ENCODE measurements around the gene GAPVD1.
"Not testable (repeated sequence)": the region's sequence is repeated elsewhere in the genome, so short reads cannot be mapped to it uniquely, and the experiment has no call there.

The GAPVD1 gene

GRCh38 chr9:125380406-125380805 is 118.8 kb downstream of the GAPVD1 start:
- Mint-ChIP-seq H3K27ac (no peak overlapping the region), H3K4me3 (no peak overlapping the region), H3K36me3 (no peaks in the 10 kb centered on the region), H3K4me1 (no peaks in the 10 kb centered on the region), H3K27me3 (peaks cover 0 to 4% of the 10 kb centered on the region in 2 donors), H3K9me3 (no peaks in the 10 kb centered on the region)
- no peak for ATAC-seq (replicated peaks)
- DNase-seq: no peak

- no peak overlapping the region for H3K27ac Mint-ChIP-seq
- no peak overlapping the region for H3K4me3 Mint-ChIP-seq
- no peaks in the 10 kb centered on the region for H3K36me3 Mint-ChIP-seq
- no peaks in the 10 kb centered on the region for H3K9me3 Mint-ChIP-seq
- H3K4me1 Mint-ChIP-seq: peaks cover 0 to 2% of the 10 kb centered on the region in 2 donors
- ATAC-seq (replicated peaks) (no peak), DNase-seq (no peak)
- peaks cover 5 to 15% of the 10 kb centered on the region in 2 donors for H3K27me3 Mint-ChIP-seq
Measured at GRCh38 chr9:125387861-125388524, 126.4 kb downstream of the GAPVD1 start.

- Mint-ChIP-seq H3K27me3 (peaks cover 5 to 15% of the 10 kb centered on the region in 2 donors), H3K4me1 (peaks cover 0 to 2% of the 10 kb centered on the region in 2 donors), H3K4me3 (no peak overlapping the region), H3K36me3 (no peaks in the 10 kb centered on the region), H3K27ac (no peak overlapping the region), H3K9me3 (no peaks in the 10 kb centered on the region)
- DNase-seq (no peak), ATAC-seq (replicated peaks) (no peak)
Measured at GRCh38 chr9:125388978-125389377, 127.4 kb downstream of the GAPVD1 start.

- no peaks in the 10 kb centered on the region for H3K36me3 Mint-ChIP-seq
- H3K4me3 Mint-ChIP-seq: no peak overlapping the region
- no peak for DNase-seq
- no peaks in the 10 kb centered on the region for H3K9me3 Mint-ChIP-seq
- H3K4me1 Mint-ChIP-seq: peaks cover 0 to 2% of the 10 kb centered on the region in 2 donors
- no peak overlapping the region for H3K27ac Mint-ChIP-seq
- peaks cover 5 to 15% of the 10 kb centered on the region in 2 donors for H3K27me3 Mint-ChIP-seq
- no peak for ATAC-seq (replicated peaks)
Measured at GRCh38 chr9:125391704-125392103, 130.1 kb downstream of the GAPVD1 start.

- DNase-seq: no peak
- H3K4me1 Mint-ChIP-seq: no peaks in the 10 kb centered on the region
- H3K27ac Mint-ChIP-seq: no peak overlapping the region
- no peaks in the 10 kb centered on the region for H3K9me3 Mint-ChIP-seq
- no peak overlapping the region for H3K4me3 Mint-ChIP-seq
- peak; percentile 34 to 65 for ATAC-seq (replicated peaks)
- H3K27me3 Mint-ChIP-seq: peaks cover 0 to 6% of the 10 kb centered on the region in 2 donors
- no peaks in the 10 kb centered on the region for H3K36me3 Mint-ChIP-seq
Measured at GRCh38 chr9:125393426-125393825, 131.8 kb downstream of the GAPVD1 start.

- H3K27ac Mint-ChIP-seq: no peak overlapping the region
- no peaks in the 10 kb centered on the region for H3K27me3 Mint-ChIP-seq
- ATAC-seq (replicated peaks): no peak
- H3K36me3 Mint-ChIP-seq: no peaks in the 10 kb centered on the region
- H3K9me3 Mint-ChIP-seq: no peaks in the 10 kb centered on the region
- no peak for DNase-seq
- H3K4me3 Mint-ChIP-seq: no peak overlapping the region
- H3K4me1 Mint-ChIP-seq: no peaks in the 10 kb centered on the region
Measured at GRCh38 chr9:125396799-125397198, 135.2 kb downstream of the GAPVD1 start.

- H3K9me3 Mint-ChIP-seq: no peaks in the 10 kb centered on the region
- H3K4me3 Mint-ChIP-seq: no peak overlapping the region
- H3K27ac Mint-ChIP-seq: no peak overlapping the region
- H3K36me3 Mint-ChIP-seq: no peaks in the 10 kb centered on the region
- H3K27me3 Mint-ChIP-seq: no peaks in the 10 kb centered on the region
- H3K4me1 Mint-ChIP-seq: no peaks in the 10 kb centered on the region
- no peak for DNase-seq
- no peak for ATAC-seq (replicated peaks)
Measured at GRCh38 chr9:125397736-125398135, 136.1 kb downstream of the GAPVD1 start.

GRCh38 chr9:125398243-125398642 is 136.6 kb downstream of the GAPVD1 start:
- Mint-ChIP-seq H3K9me3 (no peaks in the 10 kb centered on the region), H3K36me3 (no peaks in the 10 kb centered on the region), H3K4me3 (no peak overlapping the region), H3K27me3 (no peaks in the 10 kb centered on the region), H3K27ac (no peak overlapping the region), H3K4me1 (no peaks in the 10 kb centered on the region)
- DNase-seq (no peak), ATAC-seq (replicated peaks) (no peak)

- ATAC-seq (replicated peaks) (no peak), DNase-seq (no peak)
- Mint-ChIP-seq H3K27me3 (no peaks in the 10 kb centered on the region), H3K4me3 (no peak overlapping the region), H3K4me1 (no peaks in the 10 kb centered on the region), H3K27ac (no peak overlapping the region), H3K9me3 (no peaks in the 10 kb centered on the region), H3K36me3 (no peaks in the 10 kb centered on the region)
Measured at GRCh38 chr9:125399165-125399564, 137.5 kb downstream of the GAPVD1 start.

GRCh38 chr9:125399666-125400065 is 138.0 kb downstream of the GAPVD1 start:
- Mint-ChIP-seq H3K36me3 (no peaks in the 10 kb centered on the region), H3K27ac (no peak overlapping the region), H3K27me3 (no peaks in the 10 kb centered on the region), H3K4me3 (no peak overlapping the region), H3K9me3 (no peaks in the 10 kb centered on the region), H3K4me1 (no peaks in the 10 kb centered on the region)
- ATAC-seq (replicated peaks) (no peak), DNase-seq (no peak)

GRCh38 chr9:125400232-125400631 is 138.6 kb downstream of the GAPVD1 start:
- H3K9me3 Mint-ChIP-seq; H3K27ac Mint-ChIP-seq; ATAC-seq (replicated peaks); DNase-seq; H3K27me3 Mint-ChIP-seq; H3K36me3 Mint-ChIP-seq; H3K4me3 Mint-ChIP-seq; H3K4me1 Mint-ChIP-seq: not testable (repeated sequence)

GRCh38 chr9:125400725-125401716 is 139.4 kb downstream of the GAPVD1 start:
- H3K36me3 Mint-ChIP-seq: no peaks in the 10 kb centered on the region
- H3K27ac Mint-ChIP-seq: no peak overlapping the region
- no peak for DNase-seq
- peaks cover 3% of the 10 kb centered on the region in 2 donors for H3K27me3 Mint-ChIP-seq
- no peak overlapping the region for H3K4me3 Mint-ChIP-seq
- no peaks in the 10 kb centered on the region for H3K9me3 Mint-ChIP-seq
- ATAC-seq (replicated peaks): no peak
- no peaks in the 10 kb centered on the region for H3K4me1 Mint-ChIP-seq

- H3K27ac Mint-ChIP-seq: no peak overlapping the region
- H3K36me3 Mint-ChIP-seq: peaks cover 0 to 6% of the 10 kb centered on the region in 2 donors
- DNase-seq (no peak), ATAC-seq (replicated peaks) (no peak)
- H3K27me3 Mint-ChIP-seq: peaks cover 29 to 38% of the 10 kb centered on the region in 2 donors
- H3K4me3 Mint-ChIP-seq: no peak overlapping the region
- H3K9me3 Mint-ChIP-seq: no peaks in the 10 kb centered on the region
- peaks cover 11 to 20% of the 10 kb centered on the region in 2 donors for H3K4me1 Mint-ChIP-seq
Measured at GRCh38 chr9:125404733-125405132, 143.1 kb downstream of the GAPVD1 start.

GRCh38 chr9:125405938-125406809 is 144.5 kb downstream of the GAPVD1 start:
- Mint-ChIP-seq H3K4me1 (peaks cover 15 to 26% of the 10 kb centered on the region in 2 donors), H3K27ac (no peak overlapping the region), H3K4me3 (no peak overlapping the region), H3K9me3 (peaks cover 3 to 4% of the 10 kb centered on the region in 2 donors), H3K27me3 (peaks cover 34 to 49% of the 10 kb centered on the region in 2 donors), H3K36me3 (peaks cover 2 to 11% of the 10 kb centered on the region in 2 donors)
- DNase-seq: no peak
- no peak for ATAC-seq (replicated peaks)

Measured in stimulated activated naive B cell treated with anti-CD40 and anti-IgM and Interleukin-4, amounts not matched to agents 10 μg/mL and 1 μg/mL and 100 μg/mL, for 72 hours (primary cell).